CD4-positive, alpha-beta T cell (primary cell): ENCODE measurements around the gene TPRKB. TPM values are rescaled to one million over a fixed set of nuclear protein-coding genes. Genes with fewer than 3 reads are reported as not detected.

Source experiments
- ATAC-seq: fragments of 200-7000 bp; cut with Tn5 transposase; one replicate; pipeline ENCODE4 v1.10.0; 2022; ENCODE audit warnings: mild to moderate bottlenecking; ENCODE audit not compliant: poor library complexity
- CTCF ChIA-PET: fragments of 350-600 bp; sonication (Branson Sonifier 250); formaldehyde crosslinking; loops from one replicate; lab custom pipeline; 2021; ENCODE audit warnings: antibody characterized with exemption, inconsistent platforms; lab: Charles Lee
- POLR2A ChIA-PET: fragments of 350-600 bp; sonication (Branson Sonifier 250); formaldehyde crosslinking; loops from one replicate; lab custom pipeline; 2021; ENCODE audit warnings: antibody characterized with exemption, inconsistent platforms; lab: Charles Lee
- DNase-seq, 14 experiments: peaks; one replicate each; pipeline ENCODE4 v3.0.0-alpha.2; 2013 to 2020; ENCODE audit warnings: mixed read lengths in 2 of 14
- H3K27ac ChIP-seq, 2 donors: one replicate each; pipeline versions ENCODE4 v1.5.1 to v1.7.0; 2013; ENCODE audit warnings: low read length in 2 of 2, low read depth in 1 of 2, mild to moderate bottlenecking in 1 of 2
- H3K27me3 ChIP-seq, 2 experiments: 1 replicate in 1 of 2; 2 replicates in 1 of 2; pipeline versions ENCODE4 v1.6.1 to v1.7.0; 2013; ENCODE audit warnings: low read length in 2 of 2, control low read depth in 1 of 2, mild to moderate bottlenecking in 1 of 2, moderate library complexity in 1 of 2; ENCODE audit not compliant: insufficient read depth in 2 of 2, control insufficient read depth in 1 of 2
- H3K36me3 ChIP-seq: one replicate; pipeline ENCODE4 v1.6.1; 2013; ENCODE audit warnings: low read length, control low read depth; ENCODE audit not compliant: insufficient read depth
- H3K4me1 ChIP-seq: one replicate; pipeline ENCODE4 v1.6.1; 2013; ENCODE audit warnings: low read length, control low read depth; ENCODE audit not compliant: insufficient read depth
- H3K4me3 ChIP-seq: one replicate; pipeline ENCODE4 v1.5.1; 2013; ENCODE audit warnings: mild to moderate bottlenecking, low read length, moderate library complexity
- H3K9me3 ChIP-seq, 2 experiments: 1 replicate in 1 of 2; 2 replicates in 1 of 2; pipeline versions ENCODE4 v1.6.1 to v1.7.0; 2013; ENCODE audit warnings: low read length in 2 of 2, mild to moderate bottlenecking in 2 of 2, control low read depth in 1 of 2, moderate library complexity in 1 of 2; ENCODE audit not compliant: control insufficient read depth in 1 of 2, insufficient read depth in 1 of 2
- H3K27ac Mint-ChIP-seq: one replicate; pipeline ENCODE4 v1.8.0; 2020; ENCODE audit warnings: mixed read lengths
- H3K27me3 Mint-ChIP-seq: one replicate; pipeline ENCODE4 v1.8.0; 2021; ENCODE audit warnings: mixed read lengths
- H3K36me3 Mint-ChIP-seq: one replicate; pipeline ENCODE4 v1.8.0; 2021; ENCODE audit warnings: low read depth, mixed read lengths
- H3K4me1 Mint-ChIP-seq: one replicate; pipeline ENCODE4 v1.8.0; 2021; ENCODE audit warnings: low read depth, mixed read lengths
- H3K4me3 Mint-ChIP-seq: one replicate; pipeline ENCODE4 v1.8.0; 2020; ENCODE audit warnings: mild to moderate bottlenecking, mixed read lengths
- H3K9me3 Mint-ChIP-seq: one replicate; pipeline ENCODE4 v1.8.0; 2020; ENCODE audit warnings: mixed read lengths
- intact Hi-C, 2 experiments: fragments of 100-400 bp; cut with DNase I in 1 of 2; cut with micrococcal nuclease in 1 of 2; formaldehyde crosslinking; loops; one replicate each; pipeline versions ENCODE4 v1.15.1 to v1.9.0; 2023 to 2025; cut with DNase I, micrococcal nuclease
- total RNA-seq, 174 experiments: library from RNA in 2 of 174; stranded (reverse) in 2 of 174; gene quantifications; one replicate each; pipeline ENCODE4 v1.2.3 and lab custom pipeline; 2021 to 2026
- TF ChIP-seq, protein P1 (sequence below): fragments of 200-600 bp; IDR thresholded peaks from one replicate; pipeline ENCODE4 v1.8.0; 2022; ENCODE audit warnings: antibody characterized with exemption, mild to moderate bottlenecking

TPRKB gene
- total RNA-seq, 2 experiments from 2014 or later: 16.1 to 18.2 TPM

DNA sequence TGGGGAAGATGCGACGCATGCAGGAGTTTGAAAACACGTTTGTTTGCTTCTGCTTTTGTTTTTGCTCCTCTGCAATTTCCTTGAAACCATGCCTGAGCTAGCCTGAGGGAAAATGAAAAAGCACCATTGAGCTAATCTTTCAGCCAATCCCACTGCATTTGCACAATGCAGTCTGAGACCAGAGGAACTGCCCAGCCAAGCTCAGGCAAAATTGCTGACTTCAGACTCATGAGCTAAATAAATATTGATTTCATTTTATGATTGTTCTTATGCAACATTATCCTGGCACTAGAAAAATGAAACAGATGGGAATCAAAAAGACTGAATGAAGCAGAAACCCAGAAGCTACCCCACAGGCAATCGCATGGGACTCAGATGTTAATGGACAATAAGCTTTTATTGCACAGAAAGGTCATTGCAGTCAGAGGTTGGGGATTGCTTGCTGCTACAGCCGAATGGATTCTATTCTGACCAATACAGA, 37.0 kb downstream of the TPRKB start:
- no peaks in the 10 kb centered on the region for H3K4me1 ChIP-seq
- Mint-ChIP-seq H3K9me3 (no peaks in the 10 kb centered on the region), H3K4me3 (no peak overlapping the region), H3K36me3 (peaks cover 8% of the 10 kb centered on the region), H3K4me1 (no peaks in the 10 kb centered on the region), H3K27me3 (peaks cover 29% of the 10 kb centered on the region), H3K27ac (no peak overlapping the region)
- H3K27ac ChIP-seq: no peak overlapping the region
- H3K4me3 ChIP-seq: no peak overlapping the region
- H3K9me3 ChIP-seq: peaks cover 0 to 10% of the 10 kb centered on the region in 2 experiments
- ChIA-PET CTCF (no interaction called here), POLR2A (no interaction called here)
- peaks cover 3 to 9% of the 10 kb centered on the region in 2 experiments for H3K27me3 ChIP-seq
- H3K36me3 ChIP-seq: no peaks in the 10 kb centered on the region
- intact Hi-C loops: no loop called here
- no peak for DNase-seq
- ATAC-seq: no peak
- TF ChIP-seq, protein P1, sequence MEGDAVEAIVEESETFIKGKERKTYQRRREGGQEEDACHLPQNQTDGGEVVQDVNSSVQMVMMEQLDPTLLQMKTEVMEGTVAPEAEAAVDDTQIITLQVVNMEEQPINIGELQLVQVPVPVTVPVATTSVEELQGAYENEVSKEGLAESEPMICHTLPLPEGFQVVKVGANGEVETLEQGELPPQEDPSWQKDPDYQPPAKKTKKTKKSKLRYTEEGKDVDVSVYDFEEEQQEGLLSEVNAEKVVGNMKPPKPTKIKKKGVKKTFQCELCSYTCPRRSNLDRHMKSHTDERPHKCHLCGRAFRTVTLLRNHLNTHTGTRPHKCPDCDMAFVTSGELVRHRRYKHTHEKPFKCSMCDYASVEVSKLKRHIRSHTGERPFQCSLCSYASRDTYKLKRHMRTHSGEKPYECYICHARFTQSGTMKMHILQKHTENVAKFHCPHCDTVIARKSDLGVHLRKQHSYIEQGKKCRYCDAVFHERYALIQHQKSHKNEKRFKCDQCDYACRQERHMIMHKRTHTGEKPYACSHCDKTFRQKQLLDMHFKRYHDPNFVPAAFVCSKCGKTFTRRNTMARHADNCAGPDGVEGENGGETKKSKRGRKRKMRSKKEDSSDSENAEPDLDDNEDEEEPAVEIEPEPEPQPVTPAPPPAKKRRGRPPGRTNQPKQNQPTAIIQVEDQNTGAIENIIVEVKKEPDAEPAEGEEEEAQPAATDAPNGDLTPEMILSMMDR: no peak

DNA sequence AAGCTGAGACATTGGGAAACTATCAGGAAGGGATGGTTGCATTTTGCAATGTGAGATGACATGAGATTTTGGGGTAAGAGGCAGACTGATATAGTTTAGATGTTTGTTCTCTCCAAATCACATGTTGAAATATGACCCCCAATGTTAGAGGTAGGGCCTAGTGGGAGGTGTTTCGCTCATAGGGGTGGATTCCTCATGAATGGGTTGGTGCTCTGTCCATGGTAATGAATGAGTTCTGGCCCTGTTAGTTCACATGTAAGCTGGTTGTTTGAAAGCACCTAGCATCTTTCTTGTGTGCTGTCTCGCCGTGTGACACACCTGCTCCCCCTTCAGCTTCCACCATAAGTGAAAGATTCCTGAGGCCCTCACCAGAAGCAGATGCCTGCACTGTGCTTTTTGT, 37.7 kb downstream of the TPRKB start:
- H3K4me1 ChIP-seq: no peaks in the 10 kb centered on the region
- intact Hi-C loops: loop anchor here in 1 of 2 experiments (10.0 kb wide), 1 partner anchor 75 kb away; no protein-coding TSS in a partner anchor
- H3K4me3 ChIP-seq: no peak overlapping the region
- Mint-ChIP-seq H3K9me3 (no peaks in the 10 kb centered on the region), H3K27ac (no peak overlapping the region), H3K27me3 (peaks cover 27% of the 10 kb centered on the region), H3K4me3 (no peak overlapping the region), H3K36me3 (peaks cover 8% of the 10 kb centered on the region), H3K4me1 (no peaks in the 10 kb centered on the region)
- ATAC-seq (no peak), DNase-seq (no peak)
- H3K27ac ChIP-seq: no peak overlapping the region
- no peaks in the 10 kb centered on the region for H3K36me3 ChIP-seq
- peaks cover 3 to 7% of the 10 kb centered on the region in 2 experiments for H3K27me3 ChIP-seq
- ChIA-PET POLR2A (no interaction called here), CTCF (no interaction called here)
- peaks cover 0 to 10% of the 10 kb centered on the region in 2 experiments for H3K9me3 ChIP-seq
- TF ChIP-seq, protein P1: no peak

GRCh38 chr2:73698101-73698500, 39.0 kb downstream of the TPRKB start:
- ATAC-seq (no peak), DNase-seq (no peak)
- Mint-ChIP-seq H3K36me3 (peaks cover 8% of the 10 kb centered on the region), H3K4me3 (no peak overlapping the region), H3K27me3 (peaks cover 24% of the 10 kb centered on the region), H3K27ac (no peak overlapping the region), H3K9me3 (no peaks in the 10 kb centered on the region), H3K4me1 (no peaks in the 10 kb centered on the region)
- H3K9me3 ChIP-seq: peaks cover 0 to 10% of the 10 kb centered on the region in 2 experiments
- H3K4me1 ChIP-seq: no peaks in the 10 kb centered on the region
- no peak overlapping the region for H3K27ac ChIP-seq
- no peak overlapping the region for H3K4me3 ChIP-seq
- peaks cover 3% of the 10 kb centered on the region in 2 experiments for H3K27me3 ChIP-seq
- POLR2A ChIA-PET: no interaction called here
- TF ChIP-seq, protein P1: no peak
- CTCF ChIA-PET: no interaction called here
- intact Hi-C loops: loop anchor here in 1 of 2 experiments (10.0 kb wide), 1 partner anchor 77 kb away; no protein-coding TSS in a partner anchor
- H3K36me3 ChIP-seq: no peaks in the 10 kb centered on the region
